Stomach (tissue), 4 donors: ENCODE data around the gene FOXO4.

Experiments
- POLR2A ChIP-seq, 4 donors: fragments of 450-650 bp; IDR thresholded peaks; one replicate each; pipeline ENCODE4 v1.6.1; 2016; ENCODE audit warnings: antibody characterized with exemption in 4 of 4, control low read depth in 2 of 4, mild to moderate bottlenecking in 1 of 4, moderate library complexity in 1 of 4
- POLR2AphosphoS5 ChIP-seq, 3 donors: sonication (generic); formaldehyde crosslinking; IDR thresholded peaks; one replicate each; pipeline ENCODE4 v1.6.1; 2016; ENCODE audit warnings: antibody characterized with exemption in 3 of 3
- TF ChIP-seq, protein P1 (sequence below), 7 experiments: fragments of 450-650 bp in 4 of 7; fragments of 200-600 bp in 3 of 7; sonication (generic) in 3 of 7; IDR thresholded peaks; one replicate each; pipeline ENCODE4 v1.5.1; 2016 to 2019; ENCODE audit warnings: antibody characterized with exemption in 7 of 7, control low read depth in 2 of 7, mild to moderate bottlenecking in 1 of 7

GRCh38 chrX:71095033-71095432, 618 bp upstream of the FOXO4 start:
- TF ChIP-seq POLR2A (IDR thresholded peaks at IDR 0.05) (no peak), POLR2AphosphoS5 (IDR thresholded peaks at IDR 0.05) (no peak)
- TF ChIP-seq, protein P1, sequence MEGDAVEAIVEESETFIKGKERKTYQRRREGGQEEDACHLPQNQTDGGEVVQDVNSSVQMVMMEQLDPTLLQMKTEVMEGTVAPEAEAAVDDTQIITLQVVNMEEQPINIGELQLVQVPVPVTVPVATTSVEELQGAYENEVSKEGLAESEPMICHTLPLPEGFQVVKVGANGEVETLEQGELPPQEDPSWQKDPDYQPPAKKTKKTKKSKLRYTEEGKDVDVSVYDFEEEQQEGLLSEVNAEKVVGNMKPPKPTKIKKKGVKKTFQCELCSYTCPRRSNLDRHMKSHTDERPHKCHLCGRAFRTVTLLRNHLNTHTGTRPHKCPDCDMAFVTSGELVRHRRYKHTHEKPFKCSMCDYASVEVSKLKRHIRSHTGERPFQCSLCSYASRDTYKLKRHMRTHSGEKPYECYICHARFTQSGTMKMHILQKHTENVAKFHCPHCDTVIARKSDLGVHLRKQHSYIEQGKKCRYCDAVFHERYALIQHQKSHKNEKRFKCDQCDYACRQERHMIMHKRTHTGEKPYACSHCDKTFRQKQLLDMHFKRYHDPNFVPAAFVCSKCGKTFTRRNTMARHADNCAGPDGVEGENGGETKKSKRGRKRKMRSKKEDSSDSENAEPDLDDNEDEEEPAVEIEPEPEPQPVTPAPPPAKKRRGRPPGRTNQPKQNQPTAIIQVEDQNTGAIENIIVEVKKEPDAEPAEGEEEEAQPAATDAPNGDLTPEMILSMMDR (IDR thresholded peaks at IDR 0.05), result no peak
